HFF-Myc (cell line): ENCODE data around the gene GRIP1.

Experiments
- DNase-seq: peaks from one replicate; pipeline ENCODE4 v3.0.0-alpha.2; 2011; ENCODE audit warnings: low read depth; ENCODE audit errors: extremely low read depth
- H3K4me3 ChIP-seq: replicated peaks from 2 replicates; pipeline ENCODE4 v1.5.1; 2011; ENCODE audit warnings: low read depth, mild to moderate bottlenecking, control low read depth, low read length
- TF ChIP-seq, protein P1 (sequence below): IDR thresholded peaks from 2 replicates; pipeline ENCODE4 v1.5.1; 2012; ENCODE audit warnings: mild to moderate bottlenecking, low read depth, low read length, control low read depth; ENCODE audit errors: missing control alignments

Gene GRIP1

DNA sequence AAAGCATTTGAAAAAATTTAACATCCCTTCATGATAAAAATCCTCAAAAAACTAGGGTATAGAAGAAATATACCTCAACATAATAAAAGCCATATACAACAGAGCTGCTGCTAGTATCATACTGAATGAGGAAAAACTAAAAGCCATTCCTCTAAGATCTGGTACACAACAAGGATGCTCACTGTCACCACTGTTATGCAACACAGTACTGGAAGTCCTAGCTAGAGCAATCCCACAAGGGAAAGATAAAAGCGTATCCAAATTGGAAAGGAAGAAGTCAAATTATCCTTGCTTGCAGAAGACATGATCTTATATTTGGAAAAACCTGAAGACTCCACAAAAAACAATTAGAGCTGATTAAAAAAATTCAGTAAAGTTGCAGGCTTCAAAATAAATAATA lies 261.7 kb downstream of the GRIP1 start:
- H3K4me3 ChIP-seq = no peak overlapping the region
- TF ChIP-seq, protein P1, sequence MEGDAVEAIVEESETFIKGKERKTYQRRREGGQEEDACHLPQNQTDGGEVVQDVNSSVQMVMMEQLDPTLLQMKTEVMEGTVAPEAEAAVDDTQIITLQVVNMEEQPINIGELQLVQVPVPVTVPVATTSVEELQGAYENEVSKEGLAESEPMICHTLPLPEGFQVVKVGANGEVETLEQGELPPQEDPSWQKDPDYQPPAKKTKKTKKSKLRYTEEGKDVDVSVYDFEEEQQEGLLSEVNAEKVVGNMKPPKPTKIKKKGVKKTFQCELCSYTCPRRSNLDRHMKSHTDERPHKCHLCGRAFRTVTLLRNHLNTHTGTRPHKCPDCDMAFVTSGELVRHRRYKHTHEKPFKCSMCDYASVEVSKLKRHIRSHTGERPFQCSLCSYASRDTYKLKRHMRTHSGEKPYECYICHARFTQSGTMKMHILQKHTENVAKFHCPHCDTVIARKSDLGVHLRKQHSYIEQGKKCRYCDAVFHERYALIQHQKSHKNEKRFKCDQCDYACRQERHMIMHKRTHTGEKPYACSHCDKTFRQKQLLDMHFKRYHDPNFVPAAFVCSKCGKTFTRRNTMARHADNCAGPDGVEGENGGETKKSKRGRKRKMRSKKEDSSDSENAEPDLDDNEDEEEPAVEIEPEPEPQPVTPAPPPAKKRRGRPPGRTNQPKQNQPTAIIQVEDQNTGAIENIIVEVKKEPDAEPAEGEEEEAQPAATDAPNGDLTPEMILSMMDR = no peak
- DNase-seq = no peak

DNA sequence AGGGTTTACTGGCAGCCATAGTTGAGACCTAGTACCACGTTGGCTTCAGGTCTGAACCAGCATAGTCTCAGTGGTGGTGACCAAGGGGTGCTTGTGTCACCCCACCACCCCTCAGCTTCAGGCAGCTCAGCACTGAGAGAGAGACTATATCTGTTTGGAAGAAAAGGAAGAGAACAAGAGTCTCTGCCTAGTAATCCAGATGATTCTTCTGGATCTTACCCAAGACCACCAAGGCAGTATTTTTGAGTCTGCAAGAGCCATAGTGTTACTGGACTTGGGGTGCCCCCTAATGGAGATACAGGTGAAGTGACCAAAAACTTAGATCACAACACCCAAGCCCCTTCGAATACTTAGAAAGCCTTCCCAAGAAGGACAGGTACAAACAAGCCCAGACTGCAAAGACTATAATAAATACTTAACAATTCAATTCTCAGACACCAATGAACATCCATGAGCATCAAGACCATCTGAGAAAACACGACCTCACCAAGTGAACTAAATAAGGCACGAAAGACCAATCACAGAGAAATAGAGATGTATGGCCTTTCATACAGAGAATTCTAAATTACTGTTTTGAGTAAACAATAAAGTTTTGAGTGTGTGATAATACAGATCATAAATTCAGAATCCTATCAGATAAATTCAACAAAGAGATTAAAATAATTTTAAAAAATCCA lies 269.5 kb downstream of the GRIP1 start:
- no peak overlapping the region for H3K4me3 ChIP-seq
- DNase-seq = peak; percentile 58
- TF ChIP-seq, protein P1 = peak; percentile 74

DNA sequence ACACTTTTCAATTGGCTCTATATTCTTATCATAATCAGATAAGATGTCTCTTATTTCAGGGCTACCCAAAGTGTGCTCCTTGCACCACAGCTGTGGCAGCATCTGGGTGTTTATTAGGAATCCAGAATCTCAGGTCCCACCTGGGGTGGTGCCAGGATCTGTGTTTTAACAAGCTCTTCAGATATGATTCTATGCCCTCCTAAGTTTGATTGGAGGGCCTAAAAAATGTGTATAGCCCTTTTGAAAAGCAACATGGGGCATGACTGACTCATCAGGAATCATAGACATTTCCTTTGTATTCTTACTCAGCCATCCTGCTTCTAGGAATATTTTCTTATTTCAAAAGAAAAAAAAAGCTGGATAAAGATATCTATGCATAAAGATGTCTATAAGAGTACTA lies 273.5 kb downstream of the GRIP1 start:
- TF ChIP-seq, protein P1 = no peak
- no peak for DNase-seq
- no peak overlapping the region for H3K4me3 ChIP-seq

DNA sequence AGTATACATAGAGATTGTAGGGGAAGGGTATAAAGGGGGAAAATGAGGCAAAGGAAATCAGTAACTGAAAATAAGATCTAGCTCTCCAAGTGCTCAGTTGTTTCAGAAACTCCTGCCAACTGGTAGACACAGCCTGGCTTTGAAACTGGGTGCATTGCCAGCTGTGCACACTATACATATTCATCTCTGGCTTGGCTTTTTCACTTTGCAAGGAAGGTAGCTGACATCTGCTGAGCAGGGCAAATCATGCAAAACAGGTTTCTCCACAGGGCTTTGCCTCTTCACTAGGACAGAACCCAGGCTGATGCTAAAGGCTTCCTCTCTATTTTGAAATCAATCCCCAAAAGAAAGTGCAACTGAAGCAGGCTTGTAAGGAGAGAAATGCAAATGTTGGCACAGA lies 275.1 kb downstream of the GRIP1 start:
- DNase-seq = no peak
- TF ChIP-seq, protein P1 = no peak
- H3K4me3 ChIP-seq = no peak overlapping the region

DNA sequence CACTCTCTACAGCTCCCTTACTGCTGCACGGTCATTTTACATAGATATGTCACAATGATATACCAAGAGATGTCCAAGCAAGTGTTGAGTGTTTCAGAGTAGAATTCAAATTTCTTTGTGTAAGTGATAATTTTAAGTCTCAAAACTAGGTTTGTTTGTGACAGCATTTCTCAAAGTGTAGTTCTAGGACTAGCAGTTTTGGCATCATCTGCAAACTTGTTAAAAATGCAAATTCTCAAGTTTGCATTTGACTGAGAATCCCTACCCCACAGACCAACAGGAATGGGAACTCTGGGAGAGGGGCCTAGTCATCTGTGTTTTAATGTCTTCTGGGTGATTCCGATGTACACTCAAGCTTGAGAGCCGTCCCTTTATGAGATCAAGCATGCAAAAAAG lies 279.0 kb downstream of the GRIP1 start:
- H3K4me3 ChIP-seq = no peak overlapping the region
- TF ChIP-seq, protein P1 = no peak
- no peak for DNase-seq

DNA sequence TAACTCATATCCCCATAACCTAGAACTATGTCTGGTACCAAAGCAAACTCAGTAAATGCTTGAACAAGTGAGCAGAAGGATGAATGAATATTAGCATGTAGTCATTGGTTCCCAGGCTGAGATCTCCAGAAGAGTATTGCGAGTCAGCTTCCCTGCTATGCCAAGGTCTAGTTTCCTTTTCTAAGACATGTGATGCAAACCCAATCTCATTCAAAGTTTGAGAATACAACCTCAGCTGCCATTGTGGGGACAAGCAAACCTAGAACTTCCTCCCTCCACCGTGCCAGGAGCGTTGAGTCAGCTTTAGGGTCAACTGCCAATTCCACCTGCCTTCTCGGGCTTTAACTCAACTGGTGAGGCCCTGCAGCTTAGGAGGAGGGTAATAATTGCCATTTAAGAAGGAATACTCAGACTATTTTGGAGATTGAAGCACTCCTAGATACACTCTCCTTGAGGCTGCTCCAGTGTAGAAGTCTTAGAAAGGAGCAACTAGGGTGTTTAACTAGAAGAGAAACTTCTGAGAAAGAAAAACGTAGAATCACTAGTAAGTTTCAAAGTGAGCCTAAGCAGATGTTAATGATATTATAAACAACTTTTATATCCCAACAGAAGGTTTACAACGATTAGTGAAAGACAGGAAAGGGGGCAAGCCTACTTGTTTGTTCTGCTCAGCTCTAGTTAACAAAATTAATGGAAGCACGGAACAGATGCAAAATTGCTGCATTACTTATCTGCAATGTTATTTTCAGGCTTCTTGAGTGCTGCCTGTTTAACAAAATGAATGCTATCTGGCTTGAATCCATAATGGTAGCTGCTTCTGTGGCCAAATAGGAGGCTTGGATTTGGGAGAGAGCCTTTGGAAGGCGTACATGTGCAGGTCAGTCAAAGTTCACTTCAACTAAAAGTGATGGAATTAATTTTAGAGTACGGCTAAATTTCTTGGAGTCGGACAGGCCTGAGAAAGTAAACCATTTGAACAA lies 279.7 kb downstream of the GRIP1 start:
- no peak for DNase-seq
- no peak overlapping the region for H3K4me3 ChIP-seq
- TF ChIP-seq, protein P1 = no peak
